Upper lobe of left lung (tissue), 4 donors: ENCODE results near the gene NR5A1.

Source experiments
- POLR2AphosphoS5 ChIP-seq, 2 donors: sonication (generic); formaldehyde crosslinking; IDR thresholded peaks; one replicate each; pipeline ENCODE4 v1.5.1; 2017; ENCODE audit warnings: antibody characterized with exemption in 2 of 2
- TF ChIP-seq, protein P1 (sequence below), 6 experiments: fragments of 450-650 bp in 4 of 6; fragments of 200-600 bp in 2 of 6; sonication (generic) in 2 of 6; IDR thresholded peaks; one replicate each; pipeline ENCODE4 v1.5.1; 2016 to 2019; ENCODE audit warnings: antibody characterized with exemption in 6 of 6

- TF ChIP-seq, protein P1, sequence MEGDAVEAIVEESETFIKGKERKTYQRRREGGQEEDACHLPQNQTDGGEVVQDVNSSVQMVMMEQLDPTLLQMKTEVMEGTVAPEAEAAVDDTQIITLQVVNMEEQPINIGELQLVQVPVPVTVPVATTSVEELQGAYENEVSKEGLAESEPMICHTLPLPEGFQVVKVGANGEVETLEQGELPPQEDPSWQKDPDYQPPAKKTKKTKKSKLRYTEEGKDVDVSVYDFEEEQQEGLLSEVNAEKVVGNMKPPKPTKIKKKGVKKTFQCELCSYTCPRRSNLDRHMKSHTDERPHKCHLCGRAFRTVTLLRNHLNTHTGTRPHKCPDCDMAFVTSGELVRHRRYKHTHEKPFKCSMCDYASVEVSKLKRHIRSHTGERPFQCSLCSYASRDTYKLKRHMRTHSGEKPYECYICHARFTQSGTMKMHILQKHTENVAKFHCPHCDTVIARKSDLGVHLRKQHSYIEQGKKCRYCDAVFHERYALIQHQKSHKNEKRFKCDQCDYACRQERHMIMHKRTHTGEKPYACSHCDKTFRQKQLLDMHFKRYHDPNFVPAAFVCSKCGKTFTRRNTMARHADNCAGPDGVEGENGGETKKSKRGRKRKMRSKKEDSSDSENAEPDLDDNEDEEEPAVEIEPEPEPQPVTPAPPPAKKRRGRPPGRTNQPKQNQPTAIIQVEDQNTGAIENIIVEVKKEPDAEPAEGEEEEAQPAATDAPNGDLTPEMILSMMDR (IDR thresholded peaks at IDR 0.05) = no peak
- no peak for TF ChIP-seq POLR2AphosphoS5 (IDR thresholded peaks at IDR 0.05)
Measured at GRCh38 chr9:124485201-124485600, 22.0 kb downstream of the NR5A1 start.
